ENCODE measurements around the gene ORMDL3. TPM values are rescaled to one million over a fixed set of nuclear protein-coding genes. Genes with fewer than 3 reads are reported as not detected.

The ORMDL3 gene
- total and polyA plus RNA-seq, 10 of the 15 experiments (the other 5 are each of a cell fraction or from before 2014, with no cell fraction given), result 8.8 to 98.1 (median 49.9) TPM

- intact Hi-C loops (cut with micrococcal nuclease; ENCODE audit: unreplicated experiment) (no loop called here), in situ Hi-C loops (cut with MboI) (no loop called here)
- Histone ChIP-seq H4K20me1 (ENCODE audit: control insufficient read depth, insufficient read depth) (no peaks in the 10 kb centered on the region), H3K27me3 (replicated peaks in 1 of 2; ENCODE audit: control insufficient read depth in 2 of 2, insufficient read depth in 2 of 2, low read length in 1 of 2) (no peaks in the 10 kb centered on the region), H3K4me2 (ENCODE audit: control insufficient read depth, insufficient read depth) (peak overlapping the region; percentile 68; the same call in 1 of the 2 replicates), H3K27ac (ENCODE audit: control insufficient read depth, insufficient read depth) (peak overlapping the region; percentile 85), H3K4me3 (peak overlapping the region; percentile 10; the same call in 1 of the 2 replicates), H3K9ac (ENCODE audit: control insufficient read depth, insufficient read depth, low read length) (no peak overlapping the region; the same call in none of the 2 replicates), H2AFZ (ENCODE audit: control insufficient read depth, low read depth, low read length) (no peak overlapping the region), H3K4me1 (ENCODE audit: control insufficient read depth, insufficient read depth, low read length) (peaks cover 37% of the 10 kb centered on the region), H3K36me3 (ENCODE audit: control insufficient read depth in 2 of 2, insufficient read depth in 2 of 2, low read length in 1 of 2) (peaks cover 15% of the 10 kb centered on the region in 2 experiments; a peak in 3 of 4 replicates), H3K79me2 (ENCODE audit: control insufficient read depth, insufficient read depth, low read length) (peaks cover 45% of the 10 kb centered on the region), H3K9me3 (replicated peaks; ENCODE audit: control insufficient read depth, insufficient read depth, low read length) (no peaks in the 10 kb centered on the region; the same call in 2 of the 3 replicates)
- no peak for FAIRE-seq
- BruUV-seq (replicated peaks), result no TSS peak
- no peak for DNase-seq (ENCODE audit: low read depth, low spot score)
- ChIA-PET CTCF (interaction anchor here (0.7 to 2.4 kb wide), 5 partner anchors 15 to 299 kb away, joined by 3 to 8 read pairs (median 4); no protein-coding TSS in a partner anchor), RAD21 (ENCODE audit: unreplicated experiment) (interaction anchor here (0.6 to 2.4 kb wide), 5 partner anchors 12 to 58 kb away, joined by 3 to 8 read pairs (median 3); partner anchors contain the start of gene IKZF3), POLR2A (interaction anchor here (0.6 to 1.8 kb wide), 6 partner anchors 16 to 145 kb away, joined by 3 to 11 read pairs (median 6); no protein-coding TSS in a partner anchor), SMC1A (ENCODE audit: uncharacterized antibody, unreplicated experiment) (interaction anchor here (1.0 to 4.6 kb wide), 6 partner anchors 11 to 127 kb away, joined by 3 to 25 read pairs (median 4); no protein-coding TSS in a partner anchor)
- no peak for ATAC-seq
- WGBS (ENCODE audit: insufficient coverage, insufficient replicate concordance, low lambda C conversion rate, missing lambda C conversion rate), result 100% methylated on average over 6 of the region's 6 CpGs
- TF ChIP-seq CHD2 (IDR thresholded peaks at IDR 0.05; ENCODE audit: borderline replicate concordance, low read depth, low read length) (no peak), MEF2B (IDR thresholded peaks at IDR 0.05; ENCODE audit: partially characterized antibody, poor library complexity, severe bottlenecking) (no peak), TCF3 (IDR thresholded peaks at IDR 0.05; ENCODE audit: borderline replicate concordance, insufficient read depth, low read depth, low read length) (no peak), YBX1 (IDR thresholded peaks at IDR 0.05) (no peak), HCFC1 (IDR thresholded peaks at IDR 0.05; ENCODE audit: low read length) (no peak), WRNIP1 (IDR thresholded peaks at IDR 0.05; ENCODE audit: borderline replicate concordance, low read depth, low read length) (no peak), HDAC6 (IDR thresholded peaks at IDR 0.05; ENCODE audit: unreplicated experiment) (no peak), SRF (IDR thresholded peaks at IDR 0.05; ENCODE audit: low read depth in 2 of 2, low read length in 2 of 2) (no peak), ZNF592 (IDR thresholded peaks at IDR 0.05) (no peak), E2F4 (IDR thresholded peaks at IDR 0.05; ENCODE audit: low read depth, low read length) (no peak), SPI1 (IDR thresholded peaks at IDR 0.05; ENCODE audit: borderline replicate concordance, insufficient read depth, low read depth, low read length) (no peak), JUNB (IDR thresholded peaks at IDR 0.05) (no peak), CBX5 (IDR thresholded peaks at IDR 0.05; ENCODE audit: low read depth) (no peak), SMAD5 (IDR thresholded peaks at IDR 0.05; ENCODE audit: low read depth) (no peak), PAX5 (IDR thresholded peaks at IDR 0.05; ENCODE audit: borderline replicate concordance, low read depth, low read length) (no peak)
Observed at GRCh38 chr17:39922006-39922405, 5.4 kb downstream of the ORMDL3 start.

All from GM12878 (cell line).